GM23338 (cell line): ENCODE results near the gene NDUFA13. TPM values are rescaled to one million over a fixed set of nuclear protein-coding genes. Genes with fewer than 3 reads are reported as not detected.

Experiments
- ATAC-seq: fragments of 200-7000 bp; cut with Tn5 transposase; 3 replicates; pipeline ENCODE4 v1.9.1; 2020
- DNase-seq: peaks from one replicate; pipeline ENCODE4 v3.0.0-alpha.2; 2015; ENCODE audit warnings: low spot score
- H2AFZ ChIP-seq: fragments of 200-600 bp; sonication (generic); 2 replicates; pipeline ENCODE4 v1.8.0; 2016; ENCODE audit warnings: antibody characterized with exemption, mild to moderate bottlenecking, moderate library complexity
- H3F3A ChIP-seq: fragments of 200-600 bp; sonication (generic); replicated peaks from 2 replicates; pipeline ENCODE4 v1.8.0; 2017; ENCODE audit warnings: antibody characterized with exemption, mixed run types, low read depth
- H3K27ac ChIP-seq: fragments of 200-600 bp; sonication (generic); 2 replicates; pipeline ENCODE4 v1.6.1; 2016; ENCODE audit warnings: low read depth
- H3K27me3 ChIP-seq: fragments of 200-600 bp; sonication (generic); 2 replicates; pipeline ENCODE4 v1.8.0; 2016; ENCODE audit warnings: mild to moderate bottlenecking, mixed run types, moderate library complexity; ENCODE audit not compliant: insufficient read depth
- H3K36me3 ChIP-seq: fragments of 200-600 bp; sonication (generic); 2 replicates; pipeline ENCODE4 v1.8.0; 2016; ENCODE audit warnings: mild to moderate bottlenecking; ENCODE audit not compliant: insufficient read depth
- H3K4me1 ChIP-seq: fragments of 200-600 bp; sonication (generic); 2 replicates; pipeline ENCODE4 v1.8.0; 2016; ENCODE audit warnings: mild to moderate bottlenecking, moderate library complexity; ENCODE audit not compliant: insufficient read depth
- H3K4me2 ChIP-seq: fragments of 200-600 bp; sonication (generic); 2 replicates; pipeline ENCODE4 v1.7.1; 2017; ENCODE audit warnings: mixed run types
- H3K4me3 ChIP-seq: fragments of 200-600 bp; sonication (generic); 2 replicates; pipeline ENCODE4 v1.6.1; 2016; ENCODE audit warnings: mixed run types
- H3K79me2 ChIP-seq: fragments of 200-600 bp; sonication (generic); replicated peaks from 2 replicates; pipeline ENCODE4 v1.8.0; 2017; ENCODE audit warnings: mild to moderate bottlenecking; ENCODE audit not compliant: insufficient read depth
- H3K9me2 ChIP-seq: fragments of 200-600 bp; sonication (generic); 2 replicates; pipeline ENCODE4 v1.8.0; 2017; ENCODE audit not compliant: insufficient read depth
- H4K20me1 ChIP-seq: fragments of 200-600 bp; sonication (generic); replicated peaks from 2 replicates; pipeline ENCODE4 v1.8.0; 2017; ENCODE audit warnings: mild to moderate bottlenecking; ENCODE audit not compliant: insufficient read depth
- H3K27ac Mint-ChIP-seq: 2 replicates; pipeline ENCODE4 v1.8.0; 2020; ENCODE audit warnings: inconsistent platforms, mild to moderate bottlenecking, moderate library complexity, mixed read lengths
- H3K27me3 Mint-ChIP-seq: 3 replicates; pipeline ENCODE4 v1.8.0; 2022; ENCODE audit warnings: low read depth, mild to moderate bottlenecking, moderate library complexity, mixed read lengths, inconsistent platforms; ENCODE audit not compliant: insufficient read depth, poor library complexity
- H3K36me3 Mint-ChIP-seq: 3 replicates; pipeline ENCODE4 v1.8.0; 2021; ENCODE audit warnings: low read depth, mild to moderate bottlenecking, inconsistent platforms, moderate library complexity, mixed read lengths
- H3K4me1 Mint-ChIP-seq: 3 replicates; pipeline ENCODE4 v1.8.0; 2020; ENCODE audit warnings: mild to moderate bottlenecking, inconsistent platforms, mixed read lengths
- H3K4me3 Mint-ChIP-seq: 3 replicates; pipeline ENCODE4 v1.8.0; 2021; ENCODE audit warnings: moderate library complexity, mild to moderate bottlenecking, inconsistent platforms, mixed read lengths
- H3K9me3 Mint-ChIP-seq: 3 replicates; pipeline ENCODE4 v1.8.0; 2020; ENCODE audit warnings: moderate library complexity, mild to moderate bottlenecking, inconsistent platforms, mixed read lengths
- CREB1 ChIP-seq: fragments of 250-450 bp; sonication (Bioruptor Pico); IDR thresholded peaks from 2 replicates; pipeline ENCODE4 v1.5.0; 2020; ENCODE audit warnings: low read depth, mild to moderate bottlenecking, moderate library complexity
- EZH2 ChIP-seq: fragments of 200-600 bp; sonication (generic); IDR thresholded peaks from one replicate; pipeline ENCODE4 v1.8.0; 2017; ENCODE audit warnings: antibody characterized with exemption, mild to moderate bottlenecking, low read depth; ENCODE audit not compliant: unreplicated experiment
- EZH2phosphoT487 ChIP-seq: fragments of 200-600 bp; sonication (generic); IDR thresholded peaks from one replicate; pipeline ENCODE4 v1.8.1; 2018; ENCODE audit warnings: antibody characterized with exemption; ENCODE audit not compliant: unreplicated experiment
- JUNB ChIP-seq: IDR thresholded peaks from one replicate; pipeline ENCODE4 v1.6.1; 2016; ENCODE audit warnings: antibody characterized with exemption; ENCODE audit not compliant: unreplicated experiment
- NANOG ChIP-seq: IDR thresholded peaks from 2 replicates; pipeline ENCODE4 v1.6.1; 2016; ENCODE audit warnings: antibody characterized with exemption, borderline replicate concordance
- POLR2AphosphoS5 ChIP-seq: IDR thresholded peaks from 2 replicates; pipeline ENCODE4 v1.6.1; 2016; ENCODE audit warnings: antibody characterized with exemption, low read depth
- REST ChIP-seq: IDR thresholded peaks from one replicate; pipeline ENCODE4 v1.6.1; 2018; ENCODE audit warnings: antibody characterized with exemption; ENCODE audit not compliant: unreplicated experiment
- STAT1 ChIP-seq: IDR thresholded peaks from one replicate; pipeline ENCODE4 v1.6.1; 2016; ENCODE audit warnings: antibody characterized with exemption; ENCODE audit not compliant: unreplicated experiment
- ZNF114 ChIP-seq: fragments of 250-450 bp; sonication (Bioruptor Pico); IDR thresholded peaks from 2 replicates; pipeline ENCODE4 v1.5.0; 2020; ENCODE audit warnings: mild to moderate bottlenecking, moderate library complexity
- ZNF331 ChIP-seq: fragments of 250-450 bp; sonication (Bioruptor Pico); IDR thresholded peaks from 2 replicates; pipeline ENCODE4 v1.5.0; 2020; ENCODE audit warnings: low read depth, mild to moderate bottlenecking, moderate library complexity
- polyA plus RNA-seq: library from polyadenylated mRNA; unstranded; fragments of >200 nt; fragmentation: Nextera tagmentation; extraction: Ambion mirVana; gene quantifications from 2 replicates; pipeline ENCODE4 v1.2.1, GENCODE V29; 2016
- total RNA-seq: library from RNA; depleted of rRNA; stranded (reverse); fragments of >200 nt; shearing (Covaris generic); gene quantifications from 2 replicates; pipeline ENCODE4 v1.2.3, GENCODE V29; 2014
- TF ChIP-seq, protein P1 (sequence below): IDR thresholded peaks from 2 replicates; pipeline ENCODE4 v1.6.1; 2016; ENCODE audit warnings: antibody characterized with exemption
- TF ChIP-seq, protein P2 (sequence below), 2 experiments: fragments of 200-600 bp in 1 of 2; sonication (generic) in 1 of 2; conservative IDR thresholded peaks; 2 replicates each; pipeline versions ENCODE4 v1.5.1 to v1.6.1; 2016 to 2017; ENCODE audit warnings: antibody characterized with exemption in 2 of 2, low read depth in 2 of 2, mild to moderate bottlenecking in 2 of 2, moderate library complexity in 1 of 2
- TF ChIP-seq, protein P3 (sequence below): fragments of 250-450 bp; sonication (Bioruptor Pico); IDR thresholded peaks from 2 replicates; pipeline ENCODE4 v1.5.0; 2020; ENCODE audit warnings: mild to moderate bottlenecking, moderate library complexity

The NDUFA13 gene
- total and polyA plus RNA-seq, 2 experiments from 2014 or later: 143 to 598 TPM

DNA sequence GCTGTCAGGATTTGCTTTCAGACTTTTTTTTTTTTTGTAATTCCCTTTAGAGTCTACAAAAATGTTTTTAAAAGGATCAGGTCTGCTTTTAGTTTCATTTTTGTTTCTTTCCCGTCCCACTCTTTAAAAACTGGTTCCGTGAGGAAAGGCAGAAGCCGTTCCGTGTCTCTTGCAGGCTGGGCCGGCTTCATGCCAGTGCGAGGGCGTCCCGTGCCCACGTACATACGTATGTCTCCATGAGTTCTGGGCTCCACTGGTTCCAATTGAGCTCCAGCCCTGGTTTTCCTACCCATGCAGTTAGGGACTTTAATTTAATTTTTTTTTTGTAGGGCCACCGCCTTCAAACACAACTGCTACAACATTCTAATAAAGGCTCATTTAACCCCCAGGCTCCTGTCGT is 9.4 kb upstream of the NDUFA13 start:
- H3K4me2 ChIP-seq: no peak overlapping the region
- H3K27ac ChIP-seq: no peak overlapping the region
- H3K4me1 Mint-ChIP-seq: peaks cover 13% of the 10 kb centered on the region
- H3F3A ChIP-seq: peaks cover 28% of the 10 kb centered on the region
- DNase-seq (no peak), ATAC-seq (no peak)
- H3K79me2 ChIP-seq: no peaks in the 10 kb centered on the region
- H2AFZ ChIP-seq: no peak overlapping the region
- peaks cover 50% of the 10 kb centered on the region for H3K36me3 Mint-ChIP-seq
- H3K4me3 Mint-ChIP-seq: no peak overlapping the region
- H3K4me1 ChIP-seq: no peaks in the 10 kb centered on the region
- H3K9me2 ChIP-seq: no peaks in the 10 kb centered on the region
- peaks cover 11% of the 10 kb centered on the region for H4K20me1 ChIP-seq
- peaks cover 22% of the 10 kb centered on the region for H3K27me3 Mint-ChIP-seq
- no peak overlapping the region for H3K4me3 ChIP-seq
- H3K27me3 ChIP-seq: no peaks in the 10 kb centered on the region
- H3K27ac Mint-ChIP-seq: no peak overlapping the region
- peaks cover 12% of the 10 kb centered on the region; the same call in 1 of the 2 replicates for H3K36me3 ChIP-seq
- H3K9me3 Mint-ChIP-seq: no peaks in the 10 kb centered on the region
- TF ChIP-seq, protein P1, sequence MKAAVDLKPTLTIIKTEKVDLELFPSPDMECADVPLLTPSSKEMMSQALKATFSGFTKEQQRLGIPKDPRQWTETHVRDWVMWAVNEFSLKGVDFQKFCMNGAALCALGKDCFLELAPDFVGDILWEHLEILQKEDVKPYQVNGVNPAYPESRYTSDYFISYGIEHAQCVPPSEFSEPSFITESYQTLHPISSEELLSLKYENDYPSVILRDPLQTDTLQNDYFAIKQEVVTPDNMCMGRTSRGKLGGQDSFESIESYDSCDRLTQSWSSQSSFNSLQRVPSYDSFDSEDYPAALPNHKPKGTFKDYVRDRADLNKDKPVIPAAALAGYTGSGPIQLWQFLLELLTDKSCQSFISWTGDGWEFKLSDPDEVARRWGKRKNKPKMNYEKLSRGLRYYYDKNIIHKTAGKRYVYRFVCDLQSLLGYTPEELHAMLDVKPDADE: no peak
- TF ChIP-seq JUNB: no peak
- TF ChIP-seq STAT1: no peak
- TF ChIP-seq POLR2AphosphoS5: no peak
- no peak for TF ChIP-seq EZH2
- TF ChIP-seq, protein P2, sequence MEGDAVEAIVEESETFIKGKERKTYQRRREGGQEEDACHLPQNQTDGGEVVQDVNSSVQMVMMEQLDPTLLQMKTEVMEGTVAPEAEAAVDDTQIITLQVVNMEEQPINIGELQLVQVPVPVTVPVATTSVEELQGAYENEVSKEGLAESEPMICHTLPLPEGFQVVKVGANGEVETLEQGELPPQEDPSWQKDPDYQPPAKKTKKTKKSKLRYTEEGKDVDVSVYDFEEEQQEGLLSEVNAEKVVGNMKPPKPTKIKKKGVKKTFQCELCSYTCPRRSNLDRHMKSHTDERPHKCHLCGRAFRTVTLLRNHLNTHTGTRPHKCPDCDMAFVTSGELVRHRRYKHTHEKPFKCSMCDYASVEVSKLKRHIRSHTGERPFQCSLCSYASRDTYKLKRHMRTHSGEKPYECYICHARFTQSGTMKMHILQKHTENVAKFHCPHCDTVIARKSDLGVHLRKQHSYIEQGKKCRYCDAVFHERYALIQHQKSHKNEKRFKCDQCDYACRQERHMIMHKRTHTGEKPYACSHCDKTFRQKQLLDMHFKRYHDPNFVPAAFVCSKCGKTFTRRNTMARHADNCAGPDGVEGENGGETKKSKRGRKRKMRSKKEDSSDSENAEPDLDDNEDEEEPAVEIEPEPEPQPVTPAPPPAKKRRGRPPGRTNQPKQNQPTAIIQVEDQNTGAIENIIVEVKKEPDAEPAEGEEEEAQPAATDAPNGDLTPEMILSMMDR (conservative IDR thresholded peaks at IDR 0.05; ENCODE audit: low read depth in 2 of 2): no peak
- no peak for TF ChIP-seq EZH2phosphoT487
- TF ChIP-seq ZNF114 (CRISPR knock-in tag): no peak
- no peak for TF ChIP-seq NANOG
- TF ChIP-seq CREB1 (CRISPR knock-in tag): no peak
- TF ChIP-seq ZNF331 (CRISPR knock-in tag): no peak
- TF ChIP-seq, protein P3, sequence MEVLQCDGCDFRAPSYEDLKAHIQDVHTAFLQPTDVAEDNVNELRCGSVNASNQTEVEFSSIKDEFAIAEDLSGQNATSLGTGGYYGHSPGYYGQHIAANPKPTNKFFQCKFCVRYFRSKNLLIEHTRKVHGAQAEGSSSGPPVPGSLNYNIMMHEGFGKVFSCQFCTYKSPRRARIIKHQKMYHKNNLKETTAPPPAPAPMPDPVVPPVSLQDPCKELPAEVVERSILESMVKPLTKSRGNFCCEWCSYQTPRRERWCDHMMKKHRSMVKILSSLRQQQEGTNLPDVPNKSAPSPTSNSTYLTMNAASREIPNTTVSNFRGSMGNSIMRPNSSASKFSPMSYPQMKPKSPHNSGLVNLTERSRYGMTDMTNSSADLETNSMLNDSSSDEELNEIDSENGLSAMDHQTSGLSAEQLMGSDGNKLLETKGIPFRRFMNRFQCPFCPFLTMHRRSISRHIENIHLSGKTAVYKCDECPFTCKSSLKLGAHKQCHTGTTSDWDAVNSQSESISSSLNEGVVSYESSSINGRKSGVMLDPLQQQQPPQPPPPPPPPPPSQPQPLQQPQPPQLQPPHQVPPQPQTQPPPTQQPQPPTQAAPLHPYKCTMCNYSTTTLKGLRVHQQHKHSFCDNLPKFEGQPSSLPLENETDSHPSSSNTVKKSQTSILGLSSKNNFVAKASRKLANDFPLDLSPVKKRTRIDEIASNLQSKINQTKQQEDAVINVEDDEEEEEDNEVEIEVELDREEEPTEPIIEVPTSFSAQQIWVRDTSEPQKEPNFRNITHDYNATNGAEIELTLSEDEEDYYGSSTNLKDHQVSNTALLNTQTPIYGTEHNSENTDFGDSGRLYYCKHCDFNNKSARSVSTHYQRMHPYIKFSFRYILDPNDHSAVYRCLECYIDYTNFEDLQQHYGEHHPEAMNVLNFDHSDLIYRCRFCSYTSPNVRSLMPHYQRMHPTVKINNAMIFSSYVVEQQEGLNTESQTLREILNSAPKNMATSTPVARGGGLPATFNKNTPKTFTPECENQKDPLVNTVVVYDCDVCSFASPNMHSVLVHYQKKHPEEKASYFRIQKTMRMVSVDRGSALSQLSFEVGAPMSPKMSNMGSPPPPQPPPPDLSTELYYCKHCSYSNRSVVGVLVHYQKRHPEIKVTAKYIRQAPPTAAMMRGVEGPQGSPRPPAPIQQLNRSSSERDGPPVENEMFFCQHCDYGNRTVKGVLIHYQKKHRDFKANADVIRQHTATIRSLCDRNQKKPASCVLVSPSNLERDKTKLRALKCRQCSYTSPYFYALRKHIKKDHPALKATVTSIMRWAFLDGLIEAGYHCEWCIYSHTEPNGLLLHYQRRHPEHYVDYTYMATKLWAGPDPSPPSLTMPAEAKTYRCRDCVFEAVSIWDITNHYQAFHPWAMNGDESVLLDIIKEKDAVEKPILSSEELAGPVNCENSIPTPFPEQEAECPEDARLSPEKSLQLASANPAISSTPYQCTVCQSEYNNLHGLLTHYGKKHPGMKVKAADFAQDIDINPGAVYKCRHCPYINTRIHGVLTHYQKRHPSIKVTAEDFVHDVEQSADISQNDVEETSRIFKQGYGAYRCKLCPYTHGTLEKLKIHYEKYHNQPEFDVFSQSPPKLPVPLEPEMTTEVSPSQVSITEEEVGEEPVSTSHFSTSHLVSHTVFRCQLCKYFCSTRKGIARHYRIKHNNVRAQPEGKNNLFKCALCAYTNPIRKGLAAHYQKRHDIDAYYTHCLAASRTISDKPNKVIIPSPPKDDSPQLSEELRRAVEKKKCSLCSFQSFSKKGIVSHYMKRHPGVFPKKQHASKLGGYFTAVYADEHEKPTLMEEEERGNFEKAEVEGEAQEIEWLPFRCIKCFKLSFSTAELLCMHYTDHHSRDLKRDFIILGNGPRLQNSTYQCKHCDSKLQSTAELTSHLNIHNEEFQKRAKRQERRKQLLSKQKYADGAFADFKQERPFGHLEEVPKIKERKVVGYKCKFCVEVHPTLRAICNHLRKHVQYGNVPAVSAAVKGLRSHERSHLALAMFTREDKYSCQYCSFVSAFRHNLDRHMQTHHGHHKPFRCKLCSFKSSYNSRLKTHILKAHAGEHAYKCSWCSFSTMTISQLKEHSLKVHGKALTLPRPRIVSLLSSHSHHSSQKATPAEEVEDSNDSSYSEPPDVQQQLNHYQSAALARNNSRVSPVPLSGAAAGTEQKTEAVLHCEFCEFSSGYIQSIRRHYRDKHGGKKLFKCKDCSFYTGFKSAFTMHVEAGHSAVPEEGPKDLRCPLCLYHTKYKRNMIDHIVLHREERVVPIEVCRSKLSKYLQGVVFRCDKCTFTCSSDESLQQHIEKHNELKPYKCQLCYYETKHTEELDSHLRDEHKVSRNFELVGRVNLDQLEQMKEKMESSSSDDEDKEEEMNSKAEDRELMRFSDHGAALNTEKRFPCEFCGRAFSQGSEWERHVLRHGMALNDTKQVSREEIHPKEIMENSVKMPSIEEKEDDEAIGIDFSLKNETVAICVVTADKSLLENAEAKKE (CRISPR knock-in tag): no peak
- TF ChIP-seq REST: no peak
